ENCODE results near the gene PCK2. TPM values are rescaled to one million over a fixed set of nuclear protein-coding genes. Genes with fewer than 3 reads are reported as not detected.

The PCK2 gene
- total RNA-seq, 1 donor from 2014 or later, result 18.7 TPM

GRCh38 chr14:24055971-24056799 is 37.9 kb upstream of the PCK2 start:
- TF ChIP-seq POLR2A (IDR thresholded peaks at IDR 0.05), result no peak
- TF ChIP-seq CTCF (IDR thresholded peaks at IDR 0.05), result no peak
- TF ChIP-seq POLR2AphosphoS5 (IDR thresholded peaks at IDR 0.05; ENCODE audit: insufficient read depth in 1 of 2, low read depth in 1 of 2), result no peak
- H3K27ac ChIP-seq, result no peak overlapping the region
- intact Hi-C loops (cut with DNase I), result loop anchor here (5.0 kb wide), 1 partner anchor 46 kb away; no protein-coding TSS in a partner anchor
- no peaks in the 10 kb centered on the region for H3K9me3 ChIP-seq
- no peak for DNase-seq (ENCODE audit: extremely low spot score in 2 of 2)
- no peak overlapping the region for H3K4me3 ChIP-seq
- H3K27me3 ChIP-seq, result no peaks in the 10 kb centered on the region
- H3K4me1 ChIP-seq, result peaks cover 17% of the 10 kb centered on the region
- no peaks in the 10 kb centered on the region for H3K36me3 ChIP-seq

GRCh38 chr14:24056800-24057184 is 37.3 kb upstream of the PCK2 start:
- intact Hi-C loops (cut with DNase I), result loop anchor here (5.0 kb wide), 1 partner anchor 46 kb away; no protein-coding TSS in a partner anchor
- no peak for DNase-seq (ENCODE audit: extremely low spot score in 2 of 2)
- Histone ChIP-seq H3K27me3 (no peaks in the 10 kb centered on the region), H3K27ac (no peak overlapping the region), H3K36me3 (no peaks in the 10 kb centered on the region), H3K4me1 (peaks cover 11% of the 10 kb centered on the region), H3K4me3 (no peak overlapping the region), H3K9me3 (no peaks in the 10 kb centered on the region)
- no peak for TF ChIP-seq POLR2A (IDR thresholded peaks at IDR 0.05)
- TF ChIP-seq POLR2AphosphoS5 (IDR thresholded peaks at IDR 0.05; ENCODE audit: insufficient read depth in 1 of 2, low read depth in 1 of 2), result no peak
- TF ChIP-seq CTCF (IDR thresholded peaks at IDR 0.05), result no peak

- DNase-seq (ENCODE audit: extremely low spot score in 2 of 2), result no peak
- peaks cover 8% of the 10 kb centered on the region for H3K4me1 ChIP-seq
- H3K27me3 ChIP-seq, result no peaks in the 10 kb centered on the region
- H3K4me3 ChIP-seq, result no peak overlapping the region
- intact Hi-C loops (cut with DNase I), result loop anchor here (5.0 kb wide), 1 partner anchor 45 kb away; no protein-coding TSS in a partner anchor
- H3K27ac ChIP-seq, result no peak overlapping the region
- H3K36me3 ChIP-seq, result no peaks in the 10 kb centered on the region
- TF ChIP-seq POLR2AphosphoS5 (IDR thresholded peaks at IDR 0.05; ENCODE audit: insufficient read depth in 1 of 2, low read depth in 1 of 2), result no peak
- TF ChIP-seq POLR2A (IDR thresholded peaks at IDR 0.05), result no peak
- no peak for TF ChIP-seq CTCF (IDR thresholded peaks at IDR 0.05)
- no peaks in the 10 kb centered on the region for H3K9me3 ChIP-seq
These were observed 36.8 kb upstream of the PCK2 start for GRCh38 chr14:24057271-24057670.

GRCh38 chr14:24057867-24058259 is 36.2 kb upstream of the PCK2 start:
- no peaks in the 10 kb centered on the region for H3K9me3 ChIP-seq
- no peaks in the 10 kb centered on the region for H3K27me3 ChIP-seq
- H3K4me3 ChIP-seq, result no peak overlapping the region
- intact Hi-C loops (cut with DNase I), result loop anchor here (5.0 kb wide), 1 partner anchor 44 kb away; no protein-coding TSS in a partner anchor
- no peak for DNase-seq (ENCODE audit: extremely low spot score in 2 of 2)
- TF ChIP-seq CTCF (IDR thresholded peaks at IDR 0.05) (no peak), POLR2A (IDR thresholded peaks at IDR 0.05) (no peak), POLR2AphosphoS5 (IDR thresholded peaks at IDR 0.05; ENCODE audit: insufficient read depth in 1 of 2, low read depth in 1 of 2) (no peak)
- H3K4me1 ChIP-seq, result peaks cover 2% of the 10 kb centered on the region
- H3K36me3 ChIP-seq, result no peaks in the 10 kb centered on the region
- no peak overlapping the region for H3K27ac ChIP-seq

Data from vagina (tissue), 2 donors.